ENCODE measurements around the gene CAMK1D. TPM values are rescaled to one million over a fixed set of nuclear protein-coding genes. Genes with fewer than 3 reads are reported as not detected.

Gene CAMK1D
- total and polyA plus RNA-seq, 11 donors: 1.4 to 16.0 (median 2.5) TPM

DNA sequence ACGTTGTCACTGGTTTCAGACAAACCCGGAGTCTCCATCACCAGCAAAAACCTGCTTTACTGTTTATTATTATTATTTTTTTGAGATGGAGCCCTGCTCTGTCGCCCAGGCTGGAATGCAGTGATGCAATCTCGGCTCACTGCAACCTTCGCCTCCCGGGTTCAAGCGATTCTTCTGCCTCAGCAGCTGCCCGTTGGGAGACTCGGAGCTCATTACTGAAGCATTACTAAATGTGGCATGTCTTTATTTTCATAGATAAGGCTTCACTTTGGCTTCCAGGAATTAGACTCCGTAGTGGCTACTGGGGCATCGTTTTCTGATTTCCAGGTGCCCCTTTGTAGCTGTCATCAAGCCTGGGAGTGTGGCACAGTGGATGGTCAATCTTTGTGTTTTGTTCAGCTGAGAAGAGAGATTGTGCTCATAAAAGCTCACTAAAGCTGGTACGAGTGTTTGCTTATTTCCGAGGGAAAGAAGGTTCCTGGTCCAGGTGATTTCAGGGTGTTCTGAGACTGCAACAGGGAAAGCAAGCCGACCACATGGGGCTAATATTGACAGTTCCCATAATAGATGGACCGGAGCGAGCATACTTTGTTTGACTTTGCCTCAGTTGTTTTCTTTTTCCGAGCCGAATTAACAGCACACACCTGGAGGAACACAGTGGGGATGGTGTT lies 163.1 kb downstream of the CAMK1D start:
- peaks cover 0 to 4% (median 0%) of the 10 kb centered on the region in 12 donors for H3K4me1 ChIP-seq
- no peak for TF ChIP-seq POLR2A (IDR thresholded peaks at IDR 0.05)
- TF ChIP-seq, protein P1, sequence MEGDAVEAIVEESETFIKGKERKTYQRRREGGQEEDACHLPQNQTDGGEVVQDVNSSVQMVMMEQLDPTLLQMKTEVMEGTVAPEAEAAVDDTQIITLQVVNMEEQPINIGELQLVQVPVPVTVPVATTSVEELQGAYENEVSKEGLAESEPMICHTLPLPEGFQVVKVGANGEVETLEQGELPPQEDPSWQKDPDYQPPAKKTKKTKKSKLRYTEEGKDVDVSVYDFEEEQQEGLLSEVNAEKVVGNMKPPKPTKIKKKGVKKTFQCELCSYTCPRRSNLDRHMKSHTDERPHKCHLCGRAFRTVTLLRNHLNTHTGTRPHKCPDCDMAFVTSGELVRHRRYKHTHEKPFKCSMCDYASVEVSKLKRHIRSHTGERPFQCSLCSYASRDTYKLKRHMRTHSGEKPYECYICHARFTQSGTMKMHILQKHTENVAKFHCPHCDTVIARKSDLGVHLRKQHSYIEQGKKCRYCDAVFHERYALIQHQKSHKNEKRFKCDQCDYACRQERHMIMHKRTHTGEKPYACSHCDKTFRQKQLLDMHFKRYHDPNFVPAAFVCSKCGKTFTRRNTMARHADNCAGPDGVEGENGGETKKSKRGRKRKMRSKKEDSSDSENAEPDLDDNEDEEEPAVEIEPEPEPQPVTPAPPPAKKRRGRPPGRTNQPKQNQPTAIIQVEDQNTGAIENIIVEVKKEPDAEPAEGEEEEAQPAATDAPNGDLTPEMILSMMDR (IDR thresholded peaks at IDR 0.05): no peak
- DNase-seq (no peak), ATAC-seq (no peak)
- H3K27me3 ChIP-seq: no peaks in the 10 kb centered on the region
- intact Hi-C loops (cut with DNase I): no loop called here
- 88 to 90% (median 88%) methylated on average over 18 of the region's 18 CpGs for WGBS, 4 donors
- no peaks in the 10 kb centered on the region for H3K36me3 ChIP-seq
- no peak overlapping the region for H3K27ac ChIP-seq
- no peak overlapping the region for H3K4me3 ChIP-seq
- H3K9me3 ChIP-seq: peaks cover 0 to under 1% (median 0%) of the 10 kb centered on the region in 12 donors

- intact Hi-C loops (cut with DNase I): no loop called here
- no peak for DNase-seq
- H3K27me3 ChIP-seq: no peaks in the 10 kb centered on the region
These were observed 163.6 kb downstream of the CAMK1D start for GRCh38 chr10:12513003-12513365.

GRCh38 chr10:12513775-12514673 lies 164.7 kb downstream of the CAMK1D start:
- Histone ChIP-seq H3K4me1 (peaks cover 0 to 4% (median 0%) of the 10 kb centered on the region in 12 donors), H3K4me3 (no peak overlapping the region), H3K27ac (no peak overlapping the region), H3K9me3 (peaks cover 0 to 8% (median 0%) of the 10 kb centered on the region in 12 donors), H3K36me3 (no peaks in the 10 kb centered on the region), H3K27me3 (no peaks in the 10 kb centered on the region)
- no peak for TF ChIP-seq POLR2A (IDR thresholded peaks at IDR 0.05)
- TF ChIP-seq, protein P1 (IDR thresholded peaks at IDR 0.05): no peak
- intact Hi-C loops (cut with DNase I): no loop called here
- no peak for DNase-seq
- 76 to 85% (median 79%) methylated on average over 10 of the region's 10 CpGs for WGBS, 4 donors
- ATAC-seq: no peak

More at GRCh38 chr10:12513003-12513365, 163.6 kb downstream of the CAMK1D start:
- TF ChIP-seq POLR2A (IDR thresholded peaks at IDR 0.05): no peak
- TF ChIP-seq, protein P1 (IDR thresholded peaks at IDR 0.05): no peak
- no peak for ATAC-seq
- H3K27ac ChIP-seq: no peak overlapping the region
- peaks cover 0 to 5% (median 0%) of the 10 kb centered on the region in 12 donors for H3K9me3 ChIP-seq
- 87 to 94% (median 89%) methylated on average over 5 of the region's 5 CpGs for WGBS, 4 donors
- peaks cover 0 to 4% (median 0%) of the 10 kb centered on the region in 12 donors for H3K4me1 ChIP-seq
- no peak overlapping the region for H3K4me3 ChIP-seq
- H3K36me3 ChIP-seq: no peaks in the 10 kb centered on the region

GRCh38 chr10:12518024-12518423 lies 168.7 kb downstream of the CAMK1D start:
- intact Hi-C loops (cut with DNase I): no loop called here
- no peak for DNase-seq
- Histone ChIP-seq H3K27me3 (no peaks in the 10 kb centered on the region), H3K4me3 (no peak overlapping the region), H3K27ac (no peak overlapping the region), H3K9me3 (peaks cover 0 to 20% (median 4%) of the 10 kb centered on the region in 12 donors), H3K36me3 (no peaks in the 10 kb centered on the region), H3K4me1 (peaks cover 0 to 4% (median 0%) of the 10 kb centered on the region in 12 donors)
- TF ChIP-seq, protein P1 (IDR thresholded peaks at IDR 0.05): no peak
- no peak for TF ChIP-seq POLR2A (IDR thresholded peaks at IDR 0.05)
- 87 to 100% (median 94%) methylated on average over 1 of the region's 1 CpG for WGBS, 4 donors
- no peak for ATAC-seq

All from heart left ventricle (tissue), 16 donors.